ENCODE measurements around the gene UGT2B28. TPM values are rescaled to one million over a fixed set of nuclear protein-coding genes. Genes with fewer than 3 reads are reported as not detected.
"Not testable (repeated sequence)": the region's sequence is repeated elsewhere in the genome, so short reads cannot be mapped to it uniquely, and the experiment has no call there.

Gene UGT2B28
- total RNA-seq, 1 donor from 2014 or later: not detected

- not testable (repeated sequence) for DNase-seq
Measured at GRCh38 chr4:69343558-69344420, 63.5 kb downstream of the UGT2B28 start.

Other genes starting within 250 kb of the UGT2B28 start
- gene UGT2B7, start 184.0 kb upstream of the UGT2B28 start, total RNA-seq: 0.92 TPM
- 0.82 TPM for gene UGT2B11, start 65.7 kb upstream of the UGT2B28 start, total RNA-seq
- not detected for gene UGT2B4, start 215.4 kb downstream of the UGT2B28 start, total RNA-seq